K562 (cell line): ENCODE data around the gene C10orf105. TPM values are rescaled to one million over a fixed set of nuclear protein-coding genes. Genes with fewer than 3 reads are reported as not detected.

ENCODE experiments used
- ATAC-seq: fragments of 200-7000 bp; cut with Tn5 transposase; 3 replicates; pipeline ENCODE4 v1.9.1; 2020; ENCODE audit warnings: moderate library complexity
- BruUV-seq: library from RNA; stranded (reverse); fragments of 400-500 nt; replicated peaks from 2 replicates; lab custom pipeline; 2021; lab: Mats Ljungman, UMichigan
- CTCF ChIA-PET: fragments of 300-600 bp; formaldehyde crosslinking; extraction: SDS; loops from one replicate; lab custom pipeline; 2021; ENCODE audit warnings: low intra/inter-chr PET ratio; lab: Yijun Ruan, JAX
- POLR2A ChIA-PET: fragments of 300-600, 350-650 bp; sonication (Branson Sonifier 250); formaldehyde crosslinking; extraction: SDS; loops from one replicate; lab custom pipeline; 2021; ENCODE audit warnings: antibody characterized with exemption, inconsistent platforms; lab: Yijun Ruan, JAX
- DNase-seq, 4 experiments: peaks; one replicate each; pipeline versions ENCODE4 v3.0.0 to v3.0.0-alpha.2; 2011 to 2018; ENCODE audit warnings: low spot score in 3 of 4, mixed read lengths in 3 of 4; ENCODE audit errors: extremely low read depth in 1 of 4
- FAIRE-seq: peaks from 2 replicates; lab custom pipeline; 2011; peaks lifted over from hg19 to GRCh38; lab: Jason Lieb, UNC
- H2AFZ ChIP-seq: 2 replicates; pipeline ENCODE4 v1.6.0; 2011; ENCODE audit warnings: low read depth, low read length, control low read depth, inconsistent platforms
- H3K27ac ChIP-seq: fragments of 200-600 bp; 3 replicates; pipeline ENCODE4 v1.8.0; 2011; ENCODE audit warnings: low read depth, mild to moderate bottlenecking, control low read depth, inconsistent platforms, low read length, moderate library complexity, mixed read lengths; ENCODE audit errors: extremely low read depth
- H3K27me3 ChIP-seq, 2 experiments: fragments of 300-600 bp in 1 of 2; 2 replicates in 1 of 2; 3 replicates in 1 of 2; pipeline versions ENCODE4 v1.6.0 to v1.8.0; 2011; ENCODE audit warnings: inconsistent platforms in 2 of 2, low read length in 2 of 2, mild to moderate bottlenecking in 1 of 2, mixed read lengths in 1 of 2, moderate library complexity in 1 of 2; ENCODE audit not compliant: control insufficient read depth in 2 of 2, insufficient read depth in 2 of 2
- H3K36me3 ChIP-seq: fragments of 300-600 bp; 3 replicates; pipeline ENCODE4 v1.8.0; 2011; ENCODE audit warnings: mild to moderate bottlenecking, low read length, inconsistent platforms; ENCODE audit not compliant: control insufficient read depth, insufficient read depth
- H3K4me1 ChIP-seq, 2 experiments: fragments of 200-600 bp in 1 of 2; replicated peaks in 1 of 2; 2 replicates in 1 of 2; 3 replicates in 1 of 2; pipeline versions ENCODE4 v1.5.1 to v1.8.0; 2011; ENCODE audit warnings: inconsistent platforms in 2 of 2, low read length in 2 of 2, mild to moderate bottlenecking in 1 of 2, mixed read lengths in 1 of 2, moderate library complexity in 1 of 2; ENCODE audit not compliant: control insufficient read depth in 2 of 2, insufficient read depth in 2 of 2
- H3K4me2 ChIP-seq: 2 replicates; pipeline ENCODE4 v1.6.1; 2011; ENCODE audit warnings: low read length, control low read depth, inconsistent platforms, mixed read lengths; ENCODE audit not compliant: insufficient read depth
- H3K4me3 ChIP-seq: fragments of 200-600 bp; sonication (generic), shearing (Covaris generic); 2 replicates; pipeline ENCODE4 v1.5.1; 2016; ENCODE audit warnings: control low read depth, inconsistent platforms
- H3K79me2 ChIP-seq: fragments of 200-600 bp; 3 replicates; pipeline ENCODE4 v1.8.0; 2011; ENCODE audit warnings: low read length, inconsistent platforms; ENCODE audit not compliant: control insufficient read depth, insufficient read depth
- H3K9ac ChIP-seq, 2 experiments: 2 replicates each; pipeline versions ENCODE4 v1.6.0 to v1.6.1; 2011; ENCODE audit warnings: low read depth in 2 of 2, low read length in 2 of 2, control low read depth in 1 of 2, inconsistent platforms in 1 of 2, mild to moderate bottlenecking in 1 of 2, mixed read lengths in 1 of 2; ENCODE audit not compliant: insufficient read depth in 1 of 2
- H3K9me1 ChIP-seq: one replicate; pipeline ENCODE4 v1.6.0; 2011; ENCODE audit warnings: inconsistent platforms, mild to moderate bottlenecking, low read length, moderate library complexity; ENCODE audit not compliant: control insufficient read depth, insufficient read depth
- H3K9me3 ChIP-seq: replicated peaks from 2 replicates; pipeline ENCODE4 v1.5.1; 2011; ENCODE audit warnings: low read depth, low read length, inconsistent platforms; ENCODE audit not compliant: control insufficient read depth, insufficient read depth
- H4K20me1 ChIP-seq: replicated peaks from 2 replicates; pipeline ENCODE4 v1.6.1; 2011; ENCODE audit warnings: low read length, inconsistent platforms, mixed read lengths; ENCODE audit not compliant: control insufficient read depth, insufficient read depth
- NCOR1 ChIP-seq: fragments of 450-650 bp; IDR thresholded peaks from 2 replicates; pipeline ENCODE4 v1.6.1; 2016; ENCODE audit warnings: mild to moderate bottlenecking, moderate library complexity
- NR2C1 ChIP-seq, 2 experiments: fragments of 450-650 bp; IDR thresholded peaks; 2 replicates each; pipeline ENCODE4 v1.6.1; 2017; ENCODE audit warnings: mild to moderate bottlenecking in 2 of 2, antibody characterized with exemption in 1 of 2, inconsistent platforms in 1 of 2, missing compliant biosample characterization in 1 of 2, missing genetic modification characterization in 1 of 2
- RERE ChIP-seq: sonication (generic); formaldehyde crosslinking; IDR thresholded peaks from 2 replicates; pipeline ENCODE4 v1.8.0; 2023; ENCODE audit warnings: missing genetic modification reagents, mild to moderate bottlenecking, borderline replicate concordance
- RFX1 ChIP-seq: fragments of 450-650 bp; IDR thresholded peaks from 2 replicates; pipeline ENCODE4 v1.6.1; 2016; ENCODE audit warnings: mild to moderate bottlenecking, moderate library complexity
- ZNF253 ChIP-seq: fragments of 250-450 bp; sonication (Bioruptor Pico); conservative IDR thresholded peaks from 2 replicates; pipeline ENCODE4 v1.6.1; 2021; ENCODE audit warnings: mild to moderate bottlenecking
- WGBS: fragments of 100-300 bp; shearing (Covaris generic); methylation state at CpG from one replicate; pipeline ENCODE4 v1.1.6; 2016; ENCODE audit warnings: low coverage, mixed read lengths; ENCODE audit not compliant: insufficient coverage; ENCODE audit errors: missing lambda C conversion rate; 5-methylcytosine and 5-hydroxymethylcytosine counted together
- in situ Hi-C: fragments of 300-500 bp; cut with MboI; formaldehyde crosslinking; loops from 4 replicates; pipeline ENCODE4 v1.15.0; 2018; ENCODE audit warnings: inconsistent platforms, mixed read lengths
- intact Hi-C: fragments of 100-400 bp; cut with micrococcal nuclease; formaldehyde crosslinking; loops from 2 replicates; pipeline ENCODE4 v1.14.2; 2022
- polyA plus RNA-seq, 8 experiments: library from polyadenylated mRNA; depleted of rRNA in 4 of 8; stranded (reverse) in 5 of 8; unstranded in 3 of 8; fragments of >200 nt; fragmentation: Nextera tagmentation in 2 of 8; fragmentation: Illumina TruSeq in 1 of 8; extraction: Ambion mirVana in 2 of 8; extraction: Trizol in 1 of 8; gene quantifications; 2 replicates each; pipeline versions ENCODE4 v1.2.1 to v1.2.3, GENCODE V29; 2011 to 2014; ENCODE audit warnings: inconsistent platforms in 1 of 8, missing spikeins in 1 of 8
- total RNA-seq, 7 experiments: library from RNA; depleted of rRNA in 6 of 7; stranded (reverse); fragments of >200 nt in 6 of 7; fragmentation: Illumina TruSeq in 2 of 7; extraction: Trizol in 2 of 7; gene quantifications; 2 replicates each; pipeline versions ENCODE4 v1.2.1 to v1.2.3, GENCODE V29; 2011 to 2021; ENCODE audit warnings: low replicate concordance in 1 of 7

The C10orf105 gene
- total and polyA plus RNA-seq, 9 of the 15 experiments (the other 6 are each of a cell fraction or from before 2014, with no cell fraction given), result 0.03 to 0.25 (median 0.04) TPM; not detected in 3

- no peak for TF ChIP-seq RERE
- no peak for TF ChIP-seq NCOR1
- no peak for TF ChIP-seq NR2C1 (IDR thresholded peaks at IDR 0.05)
- TF ChIP-seq NR2C1 (tag; IDR thresholded peaks at IDR 0.05), result no peak
- TF ChIP-seq, all 486 proteins: peak for 8
Observed at GRCh38 chr10:71725998-71726579, 6.5 kb upstream of the C10orf105 start (continued).

GRCh38 chr10:71725249-71725648 lies 5.7 kb upstream of the C10orf105 start:
- peaks cover 31 to 49% of the 10 kb centered on the region in 2 experiments for H3K4me1 ChIP-seq
- WGBS, result 58% methylated on average over 14 of the region's 14 CpGs
- in situ Hi-C loops, result no loop called here

More at GRCh38 chr10:71725249-71725648, 5.7 kb upstream of the C10orf105 start:
- Histone ChIP-seq H3K9ac (peak overlapping the region in 1 of 2 experiments; percentile 24; a peak in 1 of 4 replicates), H3K4me3 (no peak overlapping the region), H2AFZ (no peak overlapping the region), H3K9me3 (no peaks in the 10 kb centered on the region), H3K9me1 (no peaks in the 10 kb centered on the region), H4K20me1 (no peaks in the 10 kb centered on the region), H3K27ac (no peak overlapping the region), H3K79me2 (no peaks in the 10 kb centered on the region), H3K27me3 (no peaks in the 10 kb centered on the region), H3K36me3 (no peaks in the 10 kb centered on the region), H3K4me2 (no peak overlapping the region)
- ChIA-PET POLR2A (interaction anchor here (0.8 to 2.2 kb wide), 6 partner anchors 12 to 158 kb away, joined by 3 to 6 read pairs (median 3); no protein-coding TSS in a partner anchor), CTCF (interaction anchor here (0.9 kb wide), 1 partner anchor 172 kb away, joined by 3 read pairs; no protein-coding TSS in a partner anchor)
- TF ChIP-seq ZNF253 (CRISPR knock-in tag), result no peak
- peak; percentile 87 for TF ChIP-seq RFX1
- DNase-seq (no peak), FAIRE-seq (no peak), ATAC-seq (no peak)
- intact Hi-C loops, result no loop called here
- no TSS peak for BruUV-seq
